ENCODE measurements around the gene HNRNPA2B1.
"Not testable (repeated sequence)": the region's sequence is repeated elsewhere in the genome, so short reads cannot be mapped to it uniquely, and the experiment has no call there.

HNRNPA2B1 gene

DNA sequence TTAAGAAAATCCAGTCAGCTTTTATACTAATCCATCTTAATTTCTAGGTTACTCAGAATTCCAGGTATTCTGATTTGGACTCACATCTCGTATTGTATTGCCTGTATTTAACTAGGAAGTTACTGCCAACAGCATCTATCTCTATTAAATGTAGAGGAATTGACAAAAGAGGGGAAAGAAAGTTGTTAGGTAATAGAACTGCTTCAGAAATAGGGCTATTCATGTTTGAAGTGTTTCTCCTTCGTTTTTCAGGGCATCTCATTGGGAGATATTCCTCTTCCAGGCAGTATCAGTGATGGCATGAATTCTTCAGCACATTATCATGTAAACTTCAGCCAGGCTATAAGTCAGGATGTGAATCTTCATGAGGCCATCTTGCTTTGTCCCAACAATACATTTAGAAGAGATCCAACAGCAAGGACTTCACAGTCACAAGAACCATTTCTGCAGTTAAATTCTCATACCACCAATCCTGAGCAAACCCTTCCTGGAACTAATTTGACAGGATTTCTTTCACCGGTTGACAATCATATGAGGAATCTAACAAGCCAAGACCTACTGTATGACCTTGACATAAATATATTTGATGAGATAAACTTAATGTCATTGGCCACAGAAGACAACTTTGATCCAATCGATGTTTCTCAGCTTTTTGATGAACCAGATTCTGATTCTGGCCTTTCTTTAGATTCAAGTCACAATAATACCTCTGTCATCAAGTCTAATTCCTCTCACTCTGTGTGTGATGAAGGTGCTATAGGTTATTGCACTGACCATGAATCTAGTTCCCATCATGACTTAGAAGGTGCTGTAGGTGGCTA lies 16.1 kb downstream of the HNRNPA2B1 start:
- not testable (repeated sequence) for DNase-seq (ENCODE audit: low spot score)

DNA sequence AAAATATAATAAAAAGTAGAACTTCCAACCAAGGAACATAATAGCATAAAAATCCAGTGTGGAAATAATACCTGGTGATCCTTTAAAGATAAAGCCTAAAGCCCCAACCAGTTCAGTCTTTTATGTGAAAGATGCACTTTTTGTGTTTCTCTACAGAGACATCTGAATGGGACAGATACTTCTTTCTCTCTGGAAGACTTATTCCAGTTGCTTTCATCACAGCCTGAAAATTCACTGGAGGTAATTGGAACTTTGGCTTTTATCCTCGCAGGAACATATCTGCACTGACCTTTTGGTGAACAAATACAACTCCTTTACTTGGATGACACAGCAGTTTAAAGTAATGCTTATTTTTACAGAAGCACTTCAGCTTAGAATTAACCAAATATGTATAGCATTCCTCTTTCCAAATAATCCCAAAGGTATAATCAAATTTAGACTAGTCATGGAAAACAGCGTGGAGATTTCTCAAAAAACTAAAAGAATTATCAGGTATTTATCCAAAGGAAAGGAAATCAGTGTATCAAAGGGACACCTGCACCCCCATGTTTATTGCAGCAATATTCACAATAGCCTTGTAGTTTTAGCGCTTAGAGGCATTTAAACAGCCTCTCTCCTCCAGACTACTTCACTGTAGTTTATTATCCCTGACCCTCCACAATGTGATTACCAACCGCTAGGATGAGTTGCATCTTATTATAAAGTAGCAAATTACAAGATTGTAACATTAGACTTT lies 16.8 kb downstream of the HNRNPA2B1 start:
- no peak for DNase-seq (ENCODE audit: low spot score)

DNA sequence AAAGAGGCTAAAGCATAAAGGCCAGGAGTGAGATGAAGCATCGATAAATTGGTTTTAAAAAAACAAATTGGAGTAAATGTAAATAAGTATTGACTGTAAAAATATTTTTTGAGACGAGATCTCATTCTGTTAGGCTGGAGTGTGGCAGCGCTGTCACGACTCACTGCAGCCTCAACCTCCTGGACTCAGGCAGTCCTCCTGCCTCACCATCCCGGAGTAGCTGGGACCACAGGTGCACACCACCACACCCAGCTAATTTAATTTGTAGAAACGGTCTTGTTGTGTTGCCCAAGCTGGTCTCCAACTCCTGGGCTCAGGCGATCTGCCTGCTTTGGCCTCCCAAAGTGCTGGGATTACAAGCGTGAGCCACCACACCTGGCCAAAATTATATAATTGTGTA lies 17.8 kb downstream of the HNRNPA2B1 start:
- no peak for DNase-seq (ENCODE audit: low spot score)

DNA sequence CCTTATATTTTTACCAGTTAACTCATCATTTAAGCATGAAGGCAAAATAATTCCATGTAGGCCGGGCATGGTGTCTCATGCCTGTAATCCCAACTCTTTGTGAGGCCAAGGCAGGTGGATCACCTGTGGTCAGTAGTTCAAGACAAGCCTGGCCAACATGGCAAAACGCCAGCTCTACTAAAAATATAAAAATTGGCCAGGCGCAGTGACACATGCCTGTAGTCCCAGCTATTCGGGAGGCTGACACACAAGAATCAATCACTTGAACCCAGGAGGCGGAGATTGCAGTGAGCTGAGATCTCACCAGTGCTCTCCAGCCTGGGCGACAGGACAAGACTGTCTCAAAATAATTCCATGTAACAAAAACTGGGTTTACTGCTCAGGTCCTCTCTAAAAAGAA lies 18.3 kb downstream of the HNRNPA2B1 start:
- DNase-seq (ENCODE audit: low spot score), result no peak

DNA sequence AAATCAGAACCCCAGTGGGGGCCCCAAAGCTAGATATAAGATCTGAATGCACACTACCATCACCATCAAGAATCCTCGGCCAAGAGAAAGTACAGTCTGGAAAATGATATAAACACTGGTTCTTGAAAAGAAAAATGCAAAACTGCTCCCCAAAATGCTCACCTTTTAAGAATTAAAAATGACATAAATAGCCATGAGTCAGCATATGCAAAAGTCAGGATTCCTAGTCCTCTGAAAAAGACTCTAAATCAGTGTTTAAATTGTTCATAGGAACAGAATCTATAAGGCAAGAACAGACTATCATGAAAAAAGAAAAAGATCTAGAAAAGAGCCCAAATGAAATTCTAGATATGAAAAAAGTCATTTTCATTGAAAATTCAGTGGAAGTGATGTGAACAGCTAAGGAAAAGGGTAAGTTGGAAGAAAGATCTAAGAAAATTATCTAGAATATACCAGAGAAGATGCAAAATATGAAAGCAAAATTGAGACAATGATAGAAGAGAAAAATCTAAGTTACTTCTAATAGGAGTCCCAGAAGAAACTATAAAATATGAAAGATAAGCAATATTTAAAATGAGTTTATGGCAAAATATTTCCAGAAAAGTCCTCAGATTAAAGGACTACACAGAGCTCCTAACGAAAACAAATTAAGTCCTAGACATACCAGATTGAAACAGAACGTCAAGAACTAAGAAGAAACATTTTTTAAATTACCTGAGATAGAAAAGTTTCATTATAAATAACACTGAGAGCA lies 18.9 kb downstream of the HNRNPA2B1 start:
- DNase-seq (ENCODE audit: low spot score), result no peak

DNA sequence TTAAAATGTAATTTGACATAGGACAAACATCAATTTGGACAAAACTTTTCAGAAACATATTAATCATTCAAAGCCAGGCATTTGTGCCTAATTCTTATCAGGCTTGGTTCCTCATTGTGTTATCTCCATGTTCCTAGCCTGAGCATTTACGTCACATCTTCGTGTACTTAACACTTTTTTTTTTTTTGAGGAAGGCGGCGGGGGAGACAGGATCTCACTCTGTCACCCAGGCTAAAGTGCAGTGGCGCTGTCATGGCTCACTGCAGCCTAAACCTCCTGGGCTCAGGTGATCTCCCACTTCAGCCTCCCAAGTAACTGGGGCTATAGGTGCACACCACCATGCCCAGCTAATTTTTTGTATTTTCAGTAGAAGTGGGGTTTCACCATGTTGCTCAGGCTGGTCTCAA lies 19.8 kb downstream of the HNRNPA2B1 start:
- no peak for DNase-seq (ENCODE audit: low spot score)

DNA sequence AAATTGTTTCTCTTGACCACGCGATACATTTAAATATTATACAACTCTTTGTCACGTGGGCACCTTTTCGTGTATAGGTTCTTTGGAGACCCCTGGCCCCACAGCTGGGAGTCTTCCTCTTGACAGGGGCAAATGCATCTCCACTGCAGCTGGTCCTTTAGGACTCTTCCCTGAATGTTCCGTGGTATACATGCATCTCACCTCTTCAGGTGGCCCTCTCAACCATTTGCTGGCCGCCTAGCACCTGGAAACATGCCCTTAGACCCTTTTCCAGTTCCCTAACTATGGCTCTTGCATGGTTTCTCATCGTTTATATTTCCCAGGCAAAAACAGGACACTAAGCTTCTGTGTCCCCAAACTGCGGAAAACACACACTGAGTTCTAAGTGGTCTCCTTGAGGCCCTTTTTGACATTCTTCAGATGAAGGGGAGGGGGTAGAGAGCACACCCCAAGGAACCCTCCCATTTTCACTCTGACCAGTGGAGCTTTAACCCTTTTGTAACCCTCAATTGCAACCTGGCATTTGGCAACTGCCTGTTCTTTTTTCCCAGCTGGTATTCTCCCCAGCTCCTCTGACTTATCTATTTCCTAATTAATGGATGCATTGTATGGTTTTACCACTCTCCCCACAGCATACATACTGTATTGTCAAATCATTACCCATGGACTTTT lies 20.6 kb downstream of the HNRNPA2B1 start:
- DNase-seq (ENCODE audit: low spot score), result no peak

DNA sequence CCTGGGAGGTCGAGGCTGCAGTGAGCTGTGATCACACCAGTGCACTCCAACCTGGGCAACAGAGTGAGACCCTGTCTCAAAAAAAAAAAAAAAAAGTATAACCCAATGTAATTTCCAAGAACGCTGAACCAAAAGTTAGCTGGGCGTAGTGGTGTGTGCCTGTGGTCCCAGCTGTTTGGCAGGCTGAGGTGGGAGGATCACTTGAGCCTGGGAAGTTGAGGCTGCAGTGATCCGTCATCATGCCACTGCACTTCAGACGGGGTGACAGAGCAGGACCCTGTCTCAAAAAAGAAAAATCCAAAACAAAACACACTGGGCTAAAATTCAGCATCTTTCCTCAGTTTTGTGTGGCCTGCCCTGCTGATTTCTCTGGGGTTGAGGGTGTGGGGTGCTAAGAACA lies 21.1 kb downstream of the HNRNPA2B1 start:
- no peak for DNase-seq (ENCODE audit: low spot score)

DNA sequence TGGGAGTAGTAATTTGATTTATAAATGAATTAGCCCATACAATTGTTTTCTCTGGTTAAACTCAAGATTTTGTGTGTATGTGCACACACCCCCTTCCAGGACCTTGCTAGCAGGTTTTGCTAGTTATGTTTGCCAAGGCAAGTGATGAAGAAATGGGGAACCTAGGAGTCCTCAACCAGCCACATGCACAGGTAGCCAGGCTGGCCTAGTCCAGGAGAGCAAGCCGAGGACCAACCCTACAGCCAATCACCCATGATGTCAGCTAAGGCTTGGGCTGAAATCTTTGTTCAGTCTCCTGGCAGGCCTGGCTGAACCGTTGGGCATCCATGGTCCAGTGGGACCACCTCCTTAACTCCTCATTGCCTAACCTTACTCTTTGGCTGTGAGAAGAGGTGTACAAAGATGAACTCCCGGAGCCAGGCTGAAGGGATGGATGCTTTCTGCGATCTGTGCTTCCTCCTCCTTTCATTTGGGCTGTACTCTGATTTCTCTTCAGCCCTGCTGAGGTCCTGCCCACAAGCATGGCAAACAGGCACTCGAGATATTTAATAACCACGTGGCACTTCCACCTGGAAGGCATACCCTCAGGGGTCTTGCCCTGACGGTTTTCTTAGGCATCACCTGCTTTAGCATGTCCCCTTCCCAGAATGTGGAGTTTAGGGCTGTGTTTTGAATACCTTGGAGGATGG lies 22.1 kb downstream of the HNRNPA2B1 start:
- no peak for DNase-seq (ENCODE audit: low spot score)

DNA sequence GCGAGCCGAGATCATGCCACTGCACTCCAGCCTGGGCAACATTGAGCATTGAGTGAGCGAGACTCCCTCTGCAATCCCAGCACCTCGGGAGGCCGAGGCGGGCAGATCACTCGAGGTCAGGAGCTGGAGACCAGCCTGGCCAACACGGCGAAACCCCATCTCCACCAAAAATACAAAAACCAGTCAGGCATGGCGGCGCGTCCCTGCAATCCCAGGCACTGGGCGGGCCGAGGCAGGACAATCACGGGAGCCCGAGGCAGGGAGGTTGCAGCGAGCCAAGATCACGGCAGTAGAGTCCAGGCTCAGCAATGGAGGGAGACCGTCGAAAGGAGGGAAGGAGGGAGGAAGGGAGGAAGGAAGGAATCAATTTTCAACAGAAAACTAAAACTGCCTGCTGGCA lies 23.3 kb downstream of the HNRNPA2B1 start:
- not testable (repeated sequence) for DNase-seq (ENCODE audit: low spot score)

DNA sequence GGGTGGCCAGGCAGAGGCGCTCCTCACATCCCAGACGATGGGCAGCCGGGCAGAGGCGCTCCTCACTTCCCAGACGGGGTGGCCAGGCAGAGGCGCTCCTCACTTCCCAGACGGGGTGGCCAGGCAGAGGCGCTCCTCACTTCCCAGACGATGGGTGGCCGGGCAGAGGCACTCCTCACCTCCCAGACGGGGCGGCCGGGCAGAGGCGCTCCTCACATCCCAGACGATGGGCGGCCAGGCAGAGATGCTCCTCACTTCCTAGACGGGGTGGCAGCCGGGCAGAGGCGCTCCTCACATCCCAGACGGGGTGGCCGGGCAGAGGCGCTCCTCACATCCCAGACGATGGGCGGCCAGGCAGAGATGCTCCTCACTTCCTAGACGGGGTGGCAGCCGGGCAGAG lies 23.9 kb downstream of the HNRNPA2B1 start:
- not testable (repeated sequence) for DNase-seq (ENCODE audit: low spot score)

DNA sequence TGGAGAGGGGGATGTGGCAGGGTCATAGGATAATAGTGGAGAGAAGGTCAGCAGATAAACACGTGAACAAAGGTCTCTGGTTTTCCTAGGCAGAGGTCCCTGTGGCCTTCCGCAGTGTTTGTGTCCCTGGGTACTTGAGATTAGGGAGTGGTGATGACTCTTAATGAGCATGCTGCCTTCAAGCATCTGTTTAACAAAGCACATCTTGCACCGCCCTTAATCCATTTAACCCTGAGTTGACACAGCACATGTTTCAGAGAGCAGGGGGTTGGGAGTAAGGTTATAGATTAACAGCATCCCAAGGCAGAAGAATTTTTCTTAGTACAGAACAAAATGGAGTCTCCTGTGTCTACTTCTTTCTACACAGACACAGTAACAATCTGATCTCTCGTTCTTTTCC lies 24.6 kb downstream of the HNRNPA2B1 start:
- not testable (repeated sequence) for DNase-seq (ENCODE audit: low spot score)

DNA sequence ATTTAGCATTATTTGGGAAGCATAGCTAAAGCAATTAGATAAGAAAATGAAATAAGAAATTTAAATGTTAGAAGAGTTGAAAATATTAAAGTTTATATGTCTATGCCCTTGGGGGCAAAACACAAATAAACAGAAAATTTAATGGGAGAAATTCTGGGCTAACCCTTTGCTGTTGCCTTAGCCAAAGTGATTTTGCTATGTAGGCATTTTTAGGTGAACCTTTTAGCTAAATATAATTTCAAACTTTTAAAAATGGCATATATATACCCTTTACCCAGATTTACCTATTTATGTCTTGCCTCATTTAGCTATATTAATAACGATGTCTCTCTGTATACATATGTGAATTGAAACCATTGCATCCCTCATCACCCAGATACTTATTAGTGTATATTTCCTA lies 28.5 kb downstream of the HNRNPA2B1 start:
- DNase-seq (ENCODE audit: low spot score), result no peak

DNA sequence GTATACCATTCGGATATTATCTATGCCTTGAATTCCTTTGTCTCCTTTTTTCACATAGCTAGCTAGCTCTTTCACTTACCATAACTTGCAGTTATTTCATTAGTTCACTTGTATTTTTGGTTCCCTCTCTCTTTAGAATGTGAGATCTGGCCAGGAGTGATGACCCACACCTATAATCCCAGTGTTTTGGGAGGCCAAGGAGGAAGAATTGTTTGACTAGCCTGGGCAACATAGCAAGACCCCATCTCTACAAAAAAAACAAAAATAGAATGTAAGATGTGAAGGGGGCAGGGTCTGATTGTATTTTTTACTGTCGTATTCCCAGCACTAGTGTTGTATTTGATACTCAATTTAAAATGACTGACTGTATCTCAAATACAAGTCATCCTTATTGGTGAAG lies 28.9 kb downstream of the HNRNPA2B1 start:
- no peak for DNase-seq (ENCODE audit: low spot score)

DNA sequence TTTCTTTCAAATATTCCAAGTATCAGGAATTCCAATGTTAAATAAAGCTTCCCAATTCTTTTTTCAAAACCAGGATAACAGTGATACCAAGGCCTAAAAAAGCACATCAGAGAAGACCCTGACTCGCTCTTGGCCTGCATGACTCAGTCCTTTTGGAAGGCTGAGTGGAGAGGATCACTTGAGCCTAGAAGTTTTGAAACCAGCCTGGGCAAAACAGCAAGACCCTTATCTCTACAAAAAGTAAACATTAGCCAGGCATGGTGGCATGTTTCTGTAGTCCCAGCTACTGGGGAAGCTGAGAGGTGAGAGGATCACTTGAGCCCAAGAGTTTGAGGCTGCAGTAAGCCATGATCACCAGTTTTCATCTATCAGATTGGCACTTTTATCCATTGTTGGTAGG lies 29.9 kb downstream of the HNRNPA2B1 start:
- no peak for DNase-seq (ENCODE audit: low spot score)

DNA sequence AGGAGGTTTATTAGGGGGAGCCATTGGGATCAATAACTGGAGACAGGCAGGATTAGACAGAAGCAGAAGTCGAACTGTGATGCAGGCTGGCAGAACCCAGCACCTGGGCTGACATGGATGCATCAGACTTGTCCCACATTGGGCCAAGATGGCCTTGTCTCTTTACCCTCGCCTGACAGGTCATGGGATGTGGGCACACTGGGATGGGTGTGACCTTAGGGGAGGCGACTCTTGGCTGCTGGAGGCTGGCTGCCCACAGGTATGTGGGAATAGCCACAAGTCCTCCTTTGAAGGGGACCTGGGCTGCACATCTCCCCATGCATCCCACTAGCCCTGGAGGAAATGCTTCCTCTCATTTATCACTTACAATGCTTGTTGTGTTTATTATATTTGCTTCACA lies 31.3 kb downstream of the HNRNPA2B1 start:
- DNase-seq (ENCODE audit: low spot score), result no peak

DNA sequence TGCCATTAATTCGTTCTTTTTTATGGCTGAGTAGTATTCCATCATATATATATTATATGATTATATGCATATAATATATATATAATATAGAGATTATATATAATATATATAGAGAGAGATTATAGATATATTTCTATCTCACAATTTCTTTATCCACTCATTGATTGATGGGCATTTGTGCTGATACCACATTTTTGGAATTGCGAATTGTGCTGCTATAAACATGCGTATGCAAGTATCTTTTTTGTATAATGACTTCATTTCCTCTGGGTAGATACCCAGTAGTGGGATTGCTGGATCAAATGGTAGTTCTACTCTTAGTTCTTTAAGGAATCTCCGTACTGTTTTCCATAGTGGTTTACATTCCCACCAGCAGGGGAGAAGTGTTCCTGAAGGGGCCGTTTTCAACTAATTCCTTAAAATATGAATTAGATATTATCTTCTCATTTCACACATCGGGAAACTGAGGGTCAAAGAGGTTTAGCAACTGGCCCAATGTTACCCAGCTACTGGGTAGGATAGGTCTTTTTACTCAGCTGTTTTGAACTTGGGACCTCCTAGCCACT lies 32.0 kb downstream of the HNRNPA2B1 start:
- no peak for DNase-seq (ENCODE audit: low spot score)

DNA sequence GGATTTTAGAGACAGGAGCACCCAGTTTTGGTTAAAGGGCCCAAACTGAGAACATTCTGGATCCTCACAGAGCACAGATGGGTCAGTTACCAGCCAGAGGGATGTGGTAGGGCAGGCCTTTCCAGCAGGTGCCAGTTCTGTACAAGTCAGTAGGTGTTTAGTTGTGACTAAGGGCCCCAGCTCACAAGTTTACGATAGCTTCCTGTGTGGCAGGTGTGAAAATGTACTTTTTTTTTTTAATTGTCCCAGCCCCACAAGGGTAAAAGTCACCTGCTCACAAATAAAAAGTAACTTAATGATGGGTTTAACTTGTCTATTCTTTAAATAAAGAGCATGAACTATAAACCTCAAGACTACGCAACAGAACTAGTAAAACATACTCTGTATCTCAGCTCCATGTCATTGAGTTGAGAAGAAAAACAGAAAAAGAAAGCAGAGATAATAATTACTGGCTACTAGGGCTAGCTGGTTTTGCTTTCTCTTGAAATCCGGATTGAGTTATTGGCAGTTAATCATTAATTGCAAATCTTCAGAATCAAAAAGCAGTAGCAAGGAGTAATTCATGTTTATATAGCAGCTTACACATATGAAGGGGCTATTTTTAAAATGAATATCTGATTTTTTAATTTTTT lies 33.1 kb downstream of the HNRNPA2B1 start:
- DNase-seq (ENCODE audit: low spot score), result no peak

DNA sequence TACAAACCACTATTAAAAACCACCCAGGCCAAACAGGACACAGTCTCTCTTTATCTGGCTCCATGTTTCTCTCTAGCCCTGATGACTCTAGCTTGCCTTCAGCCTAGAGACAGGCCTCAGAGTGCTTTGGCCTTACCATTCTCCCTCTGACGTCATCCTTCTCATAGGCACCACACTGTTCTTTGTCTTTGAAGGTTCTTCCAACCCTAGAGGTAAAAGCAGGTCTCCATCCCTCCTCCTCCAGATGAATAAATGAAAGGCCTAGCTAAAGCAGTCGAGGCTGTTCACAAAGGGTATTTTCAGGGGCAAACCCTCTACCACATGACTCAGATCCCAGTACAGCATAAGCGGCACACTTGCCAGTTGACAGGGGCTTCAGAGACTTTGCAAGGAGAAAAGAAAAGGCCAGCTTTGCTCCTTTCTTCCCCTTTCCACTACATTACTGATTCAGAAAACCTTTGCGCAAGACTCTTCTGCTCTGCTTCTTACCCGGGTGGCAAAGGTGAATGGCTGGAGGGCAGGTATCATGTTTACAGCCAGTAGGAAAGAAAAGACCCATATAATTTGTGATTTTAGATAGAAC lies 33.8 kb downstream of the HNRNPA2B1 start:
- DNase-seq (ENCODE audit: low spot score), result no peak

DNA sequence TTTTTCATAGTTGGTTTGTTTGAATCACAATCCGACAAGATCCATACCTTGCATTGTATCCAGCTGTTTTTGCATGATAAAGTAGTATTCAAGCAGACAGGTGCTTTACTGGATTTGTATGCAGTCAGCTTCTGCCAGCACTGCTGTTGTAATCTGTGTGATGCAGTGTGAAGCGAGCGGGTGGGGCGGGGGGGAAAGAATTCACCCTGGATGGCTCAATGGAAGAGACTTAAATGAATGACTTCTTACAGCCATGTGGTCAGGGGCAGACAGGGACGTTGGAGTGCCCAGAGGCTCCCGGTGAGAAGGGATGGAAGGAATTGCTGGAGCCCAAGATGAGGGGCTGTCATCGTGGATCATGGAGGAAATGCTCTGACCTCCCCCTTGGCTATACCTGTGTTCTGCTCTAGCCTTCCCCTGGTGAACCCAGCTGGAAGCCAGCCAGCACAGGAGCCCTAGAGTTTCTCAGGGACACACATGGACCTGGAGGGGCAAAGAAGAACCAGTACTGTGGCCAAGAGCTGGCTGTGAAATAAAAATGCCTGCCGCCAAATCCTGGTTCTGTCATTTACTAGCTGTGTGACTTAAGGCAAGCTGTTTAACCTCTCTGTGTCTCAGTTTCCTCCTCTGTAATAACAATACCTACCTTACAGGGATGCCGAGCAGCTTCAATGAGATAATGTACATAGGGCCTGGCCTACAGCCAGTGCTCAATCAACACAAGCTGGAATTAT lies 34.4 kb downstream of the HNRNPA2B1 start:
- DNase-seq (ENCODE audit: low spot score), result no peak

All from GM03348 (cell line).